NCI-H524 treated with DMSO at 0.1 percent for 48 hours (cell line): ENCODE results near the gene ONECUT3.
"Not testable (repeated sequence)": the region's sequence is repeated elsewhere in the genome, so short reads cannot be mapped to it uniquely, and the experiment has no call there.

ENCODE experiments used
- DNase-seq: peaks from one replicate; lab custom pipeline; 2025; lab: John Stamatoyannopoulos, UW

Gene ONECUT3

DNA sequence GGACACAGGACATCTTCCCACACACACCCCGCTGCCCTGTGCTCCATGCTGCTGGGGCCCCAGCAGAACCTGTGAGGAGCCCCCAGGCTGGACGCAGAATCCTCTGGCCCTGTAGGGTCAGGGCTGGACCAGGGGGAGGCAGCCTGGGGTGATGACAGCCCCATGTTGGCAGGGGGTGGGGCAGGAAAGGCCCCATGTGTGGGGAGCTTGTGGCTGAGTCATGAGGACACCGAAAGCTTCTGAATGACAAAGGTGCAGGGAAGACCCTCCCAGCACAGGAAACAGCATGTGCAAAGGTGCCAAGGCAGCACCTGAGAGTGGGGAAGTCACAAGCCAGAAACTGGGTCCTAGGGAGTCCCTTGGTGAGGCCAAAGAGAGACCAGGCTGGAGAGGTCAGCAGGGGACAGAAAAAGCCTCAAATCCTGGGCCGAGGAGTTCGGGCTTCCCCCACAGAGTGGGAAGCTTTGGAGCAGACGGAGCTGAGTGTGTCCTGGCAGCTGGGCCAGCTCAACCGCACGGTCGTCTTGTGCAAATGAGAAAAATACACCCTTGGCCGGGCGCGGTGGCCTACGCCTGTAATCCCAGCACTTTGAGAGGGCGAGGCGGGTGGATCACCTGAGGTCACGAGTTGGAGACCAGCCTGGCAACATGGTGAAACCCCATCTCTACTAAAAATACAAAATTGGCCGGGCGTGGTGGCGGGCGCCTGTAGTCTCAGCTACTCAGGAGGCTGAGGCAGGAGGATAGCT lies 41.3 kb downstream of the ONECUT3 start:
- no peak for DNase-seq

DNA sequence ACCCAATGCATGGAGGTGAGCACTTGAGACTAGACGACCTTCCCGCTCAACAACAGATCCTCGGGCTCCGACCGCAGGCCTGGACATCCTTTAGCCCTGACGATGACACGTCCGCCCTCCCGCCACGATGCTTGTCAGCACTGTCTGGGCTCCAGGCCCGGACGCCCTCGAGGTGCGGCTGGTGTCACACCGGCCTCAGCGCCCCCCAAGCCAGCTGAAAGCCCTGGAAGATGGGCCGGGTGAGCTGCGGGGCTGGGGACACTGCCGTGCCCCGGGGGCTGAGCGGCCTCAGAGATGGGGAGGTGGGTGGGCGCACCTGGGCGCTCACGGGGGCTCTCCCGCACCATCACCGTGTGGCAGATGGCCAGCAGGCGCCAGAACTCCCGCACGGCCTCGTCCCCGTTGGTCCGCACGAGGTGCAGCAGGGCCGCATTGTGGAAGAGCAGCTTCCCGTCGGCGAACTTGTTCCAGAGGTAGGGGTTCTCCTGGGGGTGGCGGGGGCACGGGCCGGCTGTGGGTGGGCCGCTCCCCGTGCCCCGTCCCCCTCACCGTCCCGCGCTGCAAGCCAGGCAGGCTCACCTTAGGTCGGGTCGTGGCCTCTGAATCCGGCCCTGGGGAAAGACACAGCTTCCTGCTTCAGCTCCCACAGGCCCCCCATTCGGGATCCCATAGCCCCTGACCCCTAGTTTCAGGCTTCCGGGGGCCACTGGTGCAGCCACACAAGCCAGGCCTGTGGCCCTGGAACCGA lies 43.3 kb downstream of the ONECUT3 start:
- DNase-seq = no peak

DNA sequence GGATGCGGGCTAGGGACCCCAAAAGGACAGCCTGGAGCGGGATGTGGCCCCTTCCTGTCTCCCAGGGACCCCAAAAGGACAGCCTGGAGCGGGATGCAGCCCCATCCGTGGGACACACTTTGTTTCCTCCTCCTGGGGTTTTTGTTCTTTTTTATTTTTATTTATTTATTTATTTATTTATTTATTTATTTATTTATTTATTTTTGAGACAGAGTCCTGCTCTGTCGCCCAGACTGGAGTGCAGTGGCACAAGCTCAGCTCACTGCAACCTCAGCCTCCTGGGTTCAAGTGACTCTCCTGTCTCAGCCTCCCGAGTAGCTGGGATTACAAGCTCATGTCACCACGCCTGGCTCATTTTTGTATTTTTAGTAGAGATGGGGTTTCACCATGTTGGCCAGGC lies 44.0 kb downstream of the ONECUT3 start:
- not testable (repeated sequence) for DNase-seq

DNA sequence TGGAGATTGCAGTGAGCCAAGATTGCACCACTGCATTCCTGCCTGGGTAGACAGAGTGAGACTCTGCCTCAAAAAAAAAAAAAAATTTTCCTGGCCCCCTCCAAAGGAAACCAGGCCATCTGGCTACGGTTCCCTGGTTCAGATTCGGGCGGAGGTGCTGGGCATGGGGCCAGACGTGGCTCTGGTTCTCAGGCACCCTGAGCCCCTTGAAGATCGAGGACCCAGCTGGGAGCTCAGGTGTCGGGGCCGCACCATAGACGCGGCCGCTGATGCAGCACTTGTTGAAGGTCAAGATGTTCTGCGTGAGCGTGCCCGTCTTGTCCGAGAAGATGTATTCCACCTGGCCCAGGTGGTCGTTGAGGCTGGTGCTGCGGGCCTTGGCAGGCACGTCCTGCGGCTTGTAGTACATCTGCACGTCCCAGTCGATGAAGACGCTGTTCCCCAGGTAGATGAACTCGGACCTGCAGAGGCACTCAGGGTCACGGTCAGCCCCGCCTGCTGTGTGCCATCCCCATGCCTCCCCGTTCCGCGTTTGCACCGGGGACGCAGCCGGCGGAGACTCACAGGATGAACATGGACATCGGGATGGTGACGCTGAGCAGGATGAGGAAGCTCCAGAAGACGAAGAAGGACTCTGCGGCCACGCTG lies 46.5 kb downstream of the ONECUT3 start:
- peak; percentile 86 for DNase-seq

DNA sequence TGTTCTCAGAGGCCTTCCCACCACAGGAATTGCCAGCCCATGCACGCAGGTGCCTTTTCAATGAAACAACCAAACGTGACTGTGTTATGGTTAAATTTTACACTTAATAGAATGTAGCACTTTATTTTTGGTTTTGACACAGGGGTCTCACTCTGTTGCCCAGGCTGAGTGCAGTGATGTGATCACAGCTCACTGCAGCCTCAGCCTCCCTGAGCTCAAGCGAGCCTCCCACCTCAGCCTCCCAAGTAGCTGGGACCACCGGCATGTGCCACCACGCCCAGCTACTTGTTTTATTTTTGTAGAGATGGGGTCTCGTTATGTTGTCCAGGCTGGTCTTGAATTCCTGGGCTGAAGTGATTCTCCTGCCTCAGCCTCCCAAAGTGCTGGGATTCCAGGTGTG lies 51.6 kb downstream of the ONECUT3 start:
- DNase-seq = no peak

DNA sequence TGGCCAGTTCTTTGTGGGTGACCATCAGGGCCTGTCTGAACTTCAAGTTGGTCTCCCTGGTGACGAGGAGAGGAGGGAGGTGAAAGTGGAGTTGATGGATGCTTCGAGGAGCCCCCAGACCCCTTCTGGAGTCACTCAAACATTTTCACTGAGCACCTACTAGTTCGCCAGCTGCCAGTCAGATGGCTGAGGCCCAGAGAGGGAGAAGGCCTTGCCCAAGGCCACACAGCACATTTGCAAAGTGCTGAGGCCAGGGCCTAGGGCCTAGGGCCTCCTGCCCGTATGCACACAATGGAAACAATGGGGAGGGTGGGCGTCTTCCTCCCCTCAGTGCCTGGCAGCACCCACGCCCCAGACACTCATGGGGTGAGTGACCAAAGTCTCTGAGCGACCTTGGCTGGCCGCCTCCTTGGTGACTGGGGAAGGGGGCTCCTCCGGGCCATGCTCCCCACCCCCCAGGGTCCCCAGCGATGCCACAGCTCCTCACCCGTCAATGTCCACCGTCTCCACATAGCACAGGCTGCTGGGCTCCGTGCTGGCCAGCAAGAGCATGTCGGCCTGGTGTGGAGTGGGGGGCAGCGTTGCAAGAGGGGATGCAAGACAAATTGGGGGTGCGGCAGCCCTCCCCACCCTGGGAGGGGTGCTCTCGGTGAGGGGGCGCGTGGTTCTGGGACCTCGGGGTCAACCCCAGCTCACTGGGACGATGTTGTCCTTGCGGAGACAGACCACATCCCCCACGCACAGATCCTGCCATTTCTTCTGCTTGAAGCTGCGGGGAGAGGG lies 52.3 kb downstream of the ONECUT3 start:
- DNase-seq = no peak

DNA sequence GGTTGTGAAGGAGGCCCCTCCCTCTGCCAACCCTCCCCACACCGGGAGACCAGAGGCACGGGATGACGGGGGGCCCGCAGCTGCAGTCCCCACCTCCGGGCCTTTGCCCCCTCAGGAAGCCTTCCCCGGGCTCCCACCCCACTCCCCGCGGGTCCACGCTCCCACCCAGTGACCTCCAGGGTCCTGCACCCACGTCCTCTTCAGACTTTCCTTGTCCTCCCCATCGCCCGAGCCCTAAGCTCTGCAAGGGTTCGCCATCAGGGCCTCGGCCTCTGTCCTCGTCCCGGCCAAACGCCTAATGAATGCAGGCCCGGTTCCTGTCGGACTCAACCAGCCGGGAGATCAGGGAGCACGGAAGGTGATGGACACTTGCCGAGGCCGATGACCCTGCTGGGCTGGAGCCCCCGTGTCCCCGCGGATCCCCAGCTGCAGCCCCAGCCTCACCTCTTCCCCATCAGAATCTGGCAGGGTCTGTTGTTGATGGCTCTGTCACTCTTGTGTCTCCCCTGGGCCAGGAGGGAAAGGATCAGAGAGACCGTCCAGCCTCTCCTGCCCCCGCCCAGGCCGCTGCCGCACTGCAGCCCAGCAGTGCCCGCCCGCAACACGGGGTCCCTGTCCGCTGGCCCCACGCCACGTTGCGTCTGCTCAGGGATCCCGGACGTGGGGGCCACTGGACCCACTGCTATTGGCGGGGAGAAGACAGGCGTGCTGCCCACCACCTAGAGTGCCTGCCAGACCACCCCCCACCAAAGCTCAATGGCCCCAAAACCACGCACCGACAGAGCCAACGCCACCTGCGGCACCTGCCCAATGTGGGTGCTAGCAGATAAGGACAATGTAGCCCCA lies 53.1 kb downstream of the ONECUT3 start:
- no peak for DNase-seq

DNA sequence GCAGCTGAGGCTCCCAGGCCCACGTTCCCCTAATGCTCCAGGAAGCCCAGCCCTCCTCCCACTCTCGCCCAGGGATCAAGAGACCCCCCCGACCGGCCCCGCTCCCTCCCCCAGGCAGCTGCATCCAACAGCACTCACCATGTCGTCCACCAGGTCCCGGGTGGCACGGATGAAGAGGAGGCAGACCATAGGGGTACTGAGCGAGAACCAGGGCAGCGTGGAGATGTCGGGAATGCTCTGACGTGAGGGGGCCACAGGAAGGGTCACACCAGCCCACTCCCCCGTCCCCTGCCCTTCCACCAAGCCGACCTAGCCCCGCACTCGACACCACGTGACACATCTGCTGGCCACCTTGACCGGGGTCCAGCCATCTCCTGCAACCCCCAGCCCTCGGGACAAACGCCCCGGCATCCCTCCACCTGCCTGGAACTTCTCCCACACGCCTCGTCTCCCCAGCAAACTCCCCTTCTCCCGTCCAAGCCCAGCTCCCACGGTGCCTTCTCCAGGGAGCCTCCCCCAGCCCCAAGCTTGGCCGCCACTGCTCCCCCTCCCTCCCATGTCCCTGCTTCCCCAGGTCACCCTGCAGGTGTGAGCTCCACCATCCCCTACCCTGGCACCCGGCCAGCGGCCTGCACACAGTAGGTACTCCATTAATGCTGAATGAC lies 53.9 kb downstream of the ONECUT3 start:
- no peak for DNase-seq

DNA sequence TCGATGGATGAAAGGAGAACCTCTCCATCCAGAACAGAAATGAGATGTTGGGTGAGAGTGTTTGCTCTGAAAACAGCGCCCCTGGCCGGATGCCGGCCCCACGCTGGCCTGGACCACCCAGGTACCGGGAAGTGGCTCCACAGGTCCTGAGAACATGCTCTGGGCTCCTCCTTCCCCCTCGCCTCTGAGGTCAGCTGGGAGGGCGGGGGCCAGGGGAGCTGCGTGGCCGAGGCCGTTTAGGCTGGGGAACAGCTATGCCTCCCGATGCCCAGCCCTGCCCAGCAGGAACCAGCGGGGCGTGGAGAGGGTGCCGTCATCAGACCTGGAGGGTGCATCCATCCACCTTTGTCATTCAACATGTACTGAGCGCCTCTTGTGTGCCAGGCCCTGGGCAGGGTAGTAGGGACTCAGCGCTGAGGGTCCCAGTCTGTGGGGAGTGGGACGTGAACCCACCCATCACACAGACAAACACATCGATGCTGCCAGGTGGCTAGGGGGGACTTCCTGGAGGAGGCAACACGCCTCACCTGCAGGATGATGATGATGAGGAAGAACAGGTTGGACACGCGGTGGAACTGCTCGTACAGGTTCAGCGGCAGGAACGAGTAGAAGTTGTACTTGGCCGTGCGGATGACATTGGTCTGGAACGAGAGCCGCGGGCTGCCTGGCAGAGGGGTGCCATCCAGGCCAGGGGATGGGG lies 54.5 kb downstream of the ONECUT3 start:
- DNase-seq = no peak

DNA sequence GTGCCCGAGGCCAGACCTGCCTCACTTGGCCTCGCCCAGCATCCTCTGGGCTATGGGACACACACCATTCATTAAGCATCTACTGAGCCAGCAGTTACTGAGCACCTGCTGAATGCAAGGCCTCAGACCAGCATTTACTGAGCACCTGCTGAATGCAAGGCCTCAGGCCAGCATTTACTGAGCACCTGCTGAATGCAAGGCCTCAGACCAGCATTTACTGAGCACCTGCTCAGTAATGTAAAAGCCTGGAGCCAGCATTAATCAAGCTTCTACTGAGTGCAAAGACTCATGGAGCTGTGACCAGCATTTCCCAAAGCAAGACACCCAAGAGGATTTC lies 55.1 kb downstream of the ONECUT3 start:
- DNase-seq = no peak

DNA sequence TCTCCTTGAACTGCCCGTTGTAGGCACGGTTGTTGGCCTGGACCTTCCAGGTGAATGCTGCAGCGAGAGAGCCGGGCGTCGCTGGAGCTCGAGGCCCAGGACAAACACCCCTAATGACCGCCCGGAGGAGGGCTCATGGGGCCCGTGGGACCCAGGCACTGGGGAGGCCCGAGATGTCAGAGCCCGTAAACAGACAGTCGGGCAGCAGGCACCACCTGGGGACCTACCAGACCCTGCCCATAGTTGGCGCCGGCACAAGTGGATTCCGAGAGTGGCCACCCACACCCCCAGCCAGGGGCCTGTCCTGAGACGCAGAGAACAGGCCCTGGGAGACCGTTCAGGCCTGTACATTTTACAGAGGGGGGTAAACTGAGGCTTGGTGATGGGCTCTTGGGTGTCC lies 56.4 kb downstream of the ONECUT3 start:
- DNase-seq = no peak

DNA sequence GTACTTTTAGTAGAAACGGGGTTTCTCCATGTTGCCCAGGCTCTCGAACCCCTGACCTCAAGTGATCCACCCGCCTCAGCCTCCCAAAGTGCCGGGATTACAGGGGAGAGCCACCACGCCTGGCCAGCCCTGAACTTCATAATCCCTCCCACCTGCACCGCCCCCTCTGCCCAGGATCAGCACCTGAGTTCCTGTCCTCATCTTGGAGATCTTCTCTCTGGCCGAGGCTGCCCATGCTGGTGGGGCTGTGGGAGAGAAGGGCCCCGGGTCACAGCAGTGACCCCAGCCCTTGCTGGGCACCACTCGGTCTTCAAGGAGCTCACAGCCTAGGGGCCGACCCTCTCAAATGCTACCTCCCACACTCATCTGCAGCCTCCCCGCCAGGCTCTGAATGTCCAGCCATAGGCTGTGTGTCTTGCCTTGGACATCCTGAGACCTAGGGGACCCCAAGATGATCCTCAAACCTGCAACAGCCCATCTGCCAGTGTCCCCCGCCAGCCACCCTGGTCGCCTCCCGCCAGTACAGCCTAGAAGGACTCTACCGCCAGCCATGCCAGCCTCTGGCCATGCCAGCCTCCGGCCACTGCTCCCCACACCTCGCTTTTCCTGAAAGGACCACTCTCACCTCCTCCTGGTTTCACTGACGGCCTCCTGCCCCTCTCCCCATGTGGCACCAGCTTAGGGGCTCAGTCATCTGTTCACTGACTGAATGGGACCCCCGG lies 57.3 kb downstream of the ONECUT3 start:
- DNase-seq = no peak

DNA sequence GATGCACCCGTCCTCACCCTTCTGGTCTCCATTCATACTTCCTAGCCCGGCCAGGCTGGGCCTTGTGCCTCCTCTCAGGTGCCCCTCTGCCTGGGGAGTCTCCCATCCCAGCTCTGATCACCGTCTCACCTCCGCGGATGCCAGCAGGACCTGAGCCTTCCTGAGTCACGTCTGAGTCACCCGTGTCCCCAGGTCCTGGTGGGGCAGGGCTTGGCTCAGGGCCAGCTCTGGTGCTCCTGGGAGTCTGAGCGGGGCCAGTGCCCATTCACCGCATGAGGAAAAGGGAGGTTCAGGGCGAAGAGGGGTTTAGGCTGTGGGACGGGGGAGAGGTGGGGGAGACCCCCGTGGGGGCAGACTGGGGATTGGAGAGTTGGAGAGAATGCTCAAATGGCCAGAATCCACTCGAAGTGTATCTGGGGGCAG lies 58.2 kb downstream of the ONECUT3 start:
- DNase-seq = no peak

DNA sequence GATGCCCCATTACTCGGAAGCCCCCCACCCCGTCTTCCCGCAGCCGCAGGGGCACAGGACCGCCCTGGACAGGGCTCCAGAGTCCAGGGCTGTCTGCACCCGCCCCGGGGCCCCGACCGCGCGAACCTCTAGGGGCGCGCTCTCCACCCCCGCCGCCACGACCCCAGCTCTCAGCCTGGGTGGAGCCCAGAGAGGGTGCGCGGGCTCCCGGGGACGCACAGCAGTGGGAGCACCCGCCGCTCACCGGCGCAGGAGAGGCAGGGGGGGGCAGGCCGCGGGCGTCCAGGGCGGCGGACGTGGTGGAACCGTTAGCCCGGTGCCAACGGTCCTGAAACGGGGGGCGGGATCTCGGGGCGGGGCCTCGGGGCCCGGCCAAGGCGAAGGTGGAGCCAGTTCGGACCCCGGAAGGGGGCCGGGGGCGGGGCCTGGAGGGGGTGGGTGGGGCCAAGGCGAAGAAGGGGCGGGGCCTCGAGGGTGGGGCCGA lies 58.7 kb downstream of the ONECUT3 start, which contains the start of gene ATP8B3:
ATP8B3 (minus strand) TSS at position 335 of the 484 bp plus-strand sequence. CDS start 540 bp downstream, outside the sequence.
- DNase-seq = no peak

DNA sequence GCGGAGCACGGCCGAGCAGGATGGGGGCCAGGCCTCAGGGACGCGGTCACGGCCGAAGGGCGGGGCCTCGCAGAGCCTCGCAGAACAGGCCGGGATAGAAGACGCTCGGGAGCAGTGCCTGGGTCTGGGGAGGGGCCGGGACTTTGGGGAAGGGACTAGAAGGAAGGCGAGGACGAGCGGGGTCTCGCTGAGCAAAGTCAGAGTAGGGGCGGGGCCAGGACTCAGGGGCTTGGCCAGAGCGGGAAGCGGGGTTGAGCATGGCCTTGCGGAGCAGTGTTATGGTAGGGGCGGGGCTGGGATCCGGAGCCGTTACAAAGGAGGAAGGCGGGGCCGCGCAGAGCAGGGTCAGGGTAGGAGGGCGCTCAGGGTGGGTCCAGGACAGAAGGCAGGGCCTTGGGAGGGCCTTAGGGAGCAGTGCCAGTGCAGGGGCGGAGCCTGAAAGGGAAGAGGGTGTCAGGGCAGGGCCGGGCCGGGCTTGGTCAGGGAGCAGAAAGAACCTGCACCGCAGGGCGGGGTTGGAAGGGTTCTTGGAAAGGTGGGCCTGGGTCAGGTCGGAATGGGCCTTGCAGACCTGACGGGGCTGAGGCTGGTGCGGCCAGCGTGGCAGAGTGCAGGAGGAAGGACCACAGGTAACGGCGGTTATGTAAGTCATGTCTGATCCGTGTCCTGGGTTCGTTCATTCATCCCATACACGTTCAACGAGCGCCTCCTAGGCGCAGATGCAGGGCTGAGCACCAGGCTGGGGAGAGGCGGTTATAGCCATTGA lies 59.3 kb downstream of the ONECUT3 start:
- DNase-seq = peak; percentile 61

DNA sequence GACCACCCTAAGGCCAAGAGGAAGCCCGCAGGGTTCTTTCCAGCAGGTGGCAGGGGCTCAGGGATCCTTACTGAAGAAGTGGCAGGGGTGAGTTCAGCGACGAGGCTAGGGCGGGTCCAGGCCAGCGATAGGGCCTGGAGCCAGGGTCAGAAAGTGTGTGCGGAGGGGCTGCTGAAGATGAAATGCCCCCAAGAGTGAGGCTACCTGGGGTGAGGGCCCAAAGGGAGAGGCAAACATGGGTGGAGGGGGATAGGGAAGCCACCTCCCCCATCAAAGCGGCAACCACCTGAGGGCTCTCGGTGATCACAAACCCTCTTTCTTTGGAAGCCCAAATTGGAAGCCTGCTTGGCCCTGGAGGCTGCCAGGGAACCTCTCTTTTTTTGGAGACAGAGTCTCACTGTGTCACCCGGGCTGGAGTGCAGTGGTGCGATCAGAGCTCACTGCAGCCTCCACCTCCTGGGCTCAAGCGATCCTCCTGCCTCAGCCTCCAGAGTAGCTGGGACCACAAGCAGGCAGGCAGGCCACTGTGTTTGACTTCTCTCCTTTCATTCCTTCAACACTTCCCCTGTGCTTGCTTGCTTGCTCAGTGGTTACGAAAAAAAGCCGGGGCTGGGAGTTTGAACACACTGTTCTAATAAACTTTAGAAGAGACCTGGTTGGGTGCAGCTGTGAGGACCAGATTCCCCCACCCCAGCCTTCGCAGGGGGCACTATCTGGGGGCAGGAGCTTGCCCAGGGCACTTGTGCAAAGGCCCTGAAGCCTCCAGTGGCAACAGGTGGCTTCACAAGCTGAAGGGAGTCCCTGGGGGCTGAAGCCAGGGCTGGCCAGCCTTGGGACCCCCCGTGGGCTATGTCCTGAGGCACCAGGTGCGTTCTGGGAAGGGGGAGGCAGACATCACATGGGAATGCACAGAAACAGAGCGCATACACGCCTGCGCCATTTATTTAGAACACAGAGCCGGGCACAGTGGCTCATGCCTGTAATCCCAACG lies 60.2 kb downstream of the ONECUT3 start:
- no peak for DNase-seq

DNA sequence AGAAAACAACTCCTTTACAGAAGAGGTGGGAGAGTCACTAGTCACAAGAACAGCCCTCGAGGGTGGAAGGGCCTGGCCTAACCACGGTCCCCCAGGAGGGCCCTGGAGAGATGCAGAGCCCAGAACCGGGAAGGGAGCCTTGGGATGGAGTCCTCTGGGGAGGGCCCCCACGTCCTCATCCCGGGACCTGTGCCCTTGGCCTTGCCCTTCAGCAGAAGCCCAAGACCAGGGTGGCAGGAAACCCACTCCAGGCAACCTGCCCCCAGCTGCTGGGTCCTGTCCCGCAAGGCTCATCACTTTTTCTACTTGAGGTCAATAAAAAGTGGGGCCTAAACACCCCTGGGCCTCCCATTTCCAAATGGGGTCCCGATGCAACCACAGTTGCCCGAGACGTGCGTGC lies 61.1 kb downstream of the ONECUT3 start:
- no peak for DNase-seq
